Hepatocyte (in vitro differentiated cells): ENCODE measurements around the gene MRM1. TPM values are rescaled to one million over a fixed set of nuclear protein-coding genes. Genes with fewer than 3 reads are reported as not detected.
A peak's percentile ranks its signal among the peaks of the same experiment; 100 is the strongest.

ENCODE experiments used
- DNase-seq: peaks from one replicate; pipeline ENCODE4 v3.0.0-alpha.2; 2016; ENCODE audit warnings: low spot score
- H2AFZ ChIP-seq: fragments of 200-600 bp; sonication (generic); 2 replicates; pipeline ENCODE4 v1.6.0; 2016; ENCODE audit warnings: antibody characterized with exemption, mild to moderate bottlenecking
- H3K27ac ChIP-seq: fragments of 200-600 bp; sonication (generic); 2 replicates; pipeline ENCODE4 v1.5.1; 2016; ENCODE audit warnings: mild to moderate bottlenecking
- H3K27me3 ChIP-seq: fragments of 200-600 bp; sonication (generic); 2 replicates; pipeline ENCODE4 v1.6.1; 2016
- H3K36me3 ChIP-seq: fragments of 200-600 bp; sonication (generic); replicated peaks from 2 replicates; pipeline ENCODE4 v1.5.1; 2016; ENCODE audit warnings: low read depth; ENCODE audit not compliant: insufficient read depth
- H3K4me1 ChIP-seq: fragments of 200-600 bp; sonication (generic); 2 replicates; pipeline ENCODE4 v1.5.1; 2016; ENCODE audit warnings: mild to moderate bottlenecking, moderate library complexity; ENCODE audit not compliant: insufficient read depth
- H3K4me2 ChIP-seq: fragments of 200-600 bp; sonication (generic); 2 replicates; pipeline ENCODE4 v1.6.0; 2016
- H3K4me3 ChIP-seq: fragments of 200-600 bp; sonication (generic); 2 replicates; pipeline ENCODE4 v1.5.1; 2016; ENCODE audit warnings: mild to moderate bottlenecking
- H3K79me2 ChIP-seq: fragments of 200-600 bp; sonication (generic); 2 replicates; pipeline ENCODE4 v1.6.0; 2017; ENCODE audit warnings: mild to moderate bottlenecking
- H3K9me2 ChIP-seq: fragments of 200-600 bp; sonication (generic); replicated peaks from 2 replicates; pipeline ENCODE4 v1.6.0; 2017; ENCODE audit warnings: mild to moderate bottlenecking; ENCODE audit not compliant: insufficient read depth
- H3K9me3 ChIP-seq: fragments of 200-600 bp; sonication (generic); 2 replicates; pipeline ENCODE4 v1.5.1; 2016; ENCODE audit warnings: low read depth, mild to moderate bottlenecking
- H4K20me1 ChIP-seq: fragments of 200-600 bp; sonication (generic); 2 replicates; pipeline ENCODE4 v1.6.0; 2016; ENCODE audit warnings: mild to moderate bottlenecking; ENCODE audit not compliant: insufficient read depth, poor library complexity, severe bottlenecking
- EZH2 ChIP-seq: fragments of 200-600 bp; sonication (generic); IDR thresholded peaks from 2 replicates; pipeline ENCODE4 v1.6.1; 2016; ENCODE audit warnings: antibody characterized with exemption, mild to moderate bottlenecking, borderline replicate concordance
- EZH2phosphoT487 ChIP-seq: fragments of 200-600 bp; sonication (generic); IDR thresholded peaks from one replicate; pipeline ENCODE4 v1.6.1; 2018; ENCODE audit warnings: antibody characterized with exemption, mild to moderate bottlenecking, low read depth, moderate library complexity; ENCODE audit not compliant: unreplicated experiment, severe bottlenecking
- WGBS: methylation state at CpG from one replicate; pipeline ENCODE4 v1.1.6; 2016; ENCODE audit warnings: low lambda C conversion rate; ENCODE audit errors: missing lambda C conversion rate; 5-methylcytosine and 5-hydroxymethylcytosine counted together
- polyA plus RNA-seq: library from polyadenylated mRNA; unstranded; fragments of >200 nt; fragmentation: Nextera tagmentation; extraction: Ambion mirVana; gene quantifications from 2 replicates; pipeline ENCODE4 v1.2.1, GENCODE V29; 2016
- total RNA-seq: library from RNA; depleted of rRNA; stranded (reverse); fragments of >200 nt; gene quantifications from 2 replicates; pipeline ENCODE4 v1.2.3, GENCODE V29; 2014
- TF ChIP-seq, protein P1 (sequence below): fragments of 200-600 bp; sonication (generic); IDR thresholded peaks from 2 replicates; pipeline ENCODE4 v1.5.1; 2016; ENCODE audit warnings: antibody characterized with exemption, mild to moderate bottlenecking; ENCODE audit not compliant: poor library complexity

The MRM1 gene
- total and polyA plus RNA-seq, 2 experiments from 2014 or later, result 4.1 to 5.5 TPM

DNA sequence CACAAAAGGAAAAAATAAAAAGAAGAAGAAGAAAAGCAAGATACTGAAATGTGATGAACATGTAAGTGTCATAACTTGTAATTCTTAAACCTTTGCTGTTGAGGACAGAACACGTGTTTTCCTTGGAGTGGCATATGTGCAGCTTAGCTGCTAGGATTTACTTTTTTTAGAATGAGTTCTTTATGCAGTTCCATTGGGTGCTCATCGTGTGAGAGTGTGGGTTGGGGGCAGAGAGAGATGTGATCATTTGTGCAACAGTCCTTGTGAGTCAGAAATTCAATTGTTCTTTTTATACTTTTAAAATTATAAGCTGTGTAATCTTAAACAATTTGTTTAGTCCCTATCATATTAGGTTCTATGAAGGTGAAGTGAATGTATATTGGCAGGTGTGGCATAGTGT, 15.2 kb upstream of the MRM1 start:
- Histone ChIP-seq H3K79me2 (peaks cover 29% of the 10 kb centered on the region), H2AFZ (no peak overlapping the region), H3K9me3 (no peaks in the 10 kb centered on the region), H3K4me1 (peaks cover 3% of the 10 kb centered on the region), H3K27ac (no peak overlapping the region), H3K36me3 (no peaks in the 10 kb centered on the region), H3K4me3 (no peak overlapping the region), H4K20me1 (no peaks in the 10 kb centered on the region), H3K4me2 (no peak overlapping the region), H3K9me2 (no peaks in the 10 kb centered on the region), H3K27me3 (no peaks in the 10 kb centered on the region)
- no peak for TF ChIP-seq EZH2phosphoT487
- TF ChIP-seq EZH2, result no peak
- TF ChIP-seq, protein P1, sequence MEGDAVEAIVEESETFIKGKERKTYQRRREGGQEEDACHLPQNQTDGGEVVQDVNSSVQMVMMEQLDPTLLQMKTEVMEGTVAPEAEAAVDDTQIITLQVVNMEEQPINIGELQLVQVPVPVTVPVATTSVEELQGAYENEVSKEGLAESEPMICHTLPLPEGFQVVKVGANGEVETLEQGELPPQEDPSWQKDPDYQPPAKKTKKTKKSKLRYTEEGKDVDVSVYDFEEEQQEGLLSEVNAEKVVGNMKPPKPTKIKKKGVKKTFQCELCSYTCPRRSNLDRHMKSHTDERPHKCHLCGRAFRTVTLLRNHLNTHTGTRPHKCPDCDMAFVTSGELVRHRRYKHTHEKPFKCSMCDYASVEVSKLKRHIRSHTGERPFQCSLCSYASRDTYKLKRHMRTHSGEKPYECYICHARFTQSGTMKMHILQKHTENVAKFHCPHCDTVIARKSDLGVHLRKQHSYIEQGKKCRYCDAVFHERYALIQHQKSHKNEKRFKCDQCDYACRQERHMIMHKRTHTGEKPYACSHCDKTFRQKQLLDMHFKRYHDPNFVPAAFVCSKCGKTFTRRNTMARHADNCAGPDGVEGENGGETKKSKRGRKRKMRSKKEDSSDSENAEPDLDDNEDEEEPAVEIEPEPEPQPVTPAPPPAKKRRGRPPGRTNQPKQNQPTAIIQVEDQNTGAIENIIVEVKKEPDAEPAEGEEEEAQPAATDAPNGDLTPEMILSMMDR, result no peak
- DNase-seq, result no peak
- 99% methylated on average over 2 of the region's 2 CpGs for WGBS

DNA sequence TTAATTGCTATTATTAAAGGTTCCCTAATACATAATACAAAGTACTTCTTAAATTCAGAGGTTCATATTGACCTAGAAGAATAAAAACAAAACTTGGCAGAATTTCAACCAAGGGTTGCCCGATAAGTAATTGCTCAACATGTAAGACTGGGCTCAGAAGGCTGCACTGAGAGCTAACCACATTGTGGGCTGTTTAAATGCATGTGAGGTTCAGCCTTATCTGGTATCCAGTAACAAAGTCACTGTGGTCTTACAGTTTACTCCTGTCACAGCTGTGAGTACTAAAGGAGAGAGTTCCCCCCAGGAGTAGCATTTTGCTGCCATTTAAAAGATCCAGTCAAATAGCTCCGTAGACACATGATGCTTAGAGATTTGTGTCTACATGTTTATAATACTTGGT, 11.3 kb upstream of the MRM1 start:
- DNase-seq, result no peak
- Histone ChIP-seq H4K20me1 (no peaks in the 10 kb centered on the region), H3K9me2 (no peaks in the 10 kb centered on the region), H3K4me2 (no peak overlapping the region), H3K36me3 (no peaks in the 10 kb centered on the region), H3K9me3 (no peaks in the 10 kb centered on the region), H3K4me3 (no peak overlapping the region), H3K4me1 (peaks cover 21% of the 10 kb centered on the region), H2AFZ (no peak overlapping the region), H3K27me3 (no peaks in the 10 kb centered on the region), H3K79me2 (peaks cover 32% of the 10 kb centered on the region), H3K27ac (peak overlapping the region; percentile 94)
- WGBS, result 91% methylated on average over 2 of the region's 2 CpGs
- TF ChIP-seq EZH2 (no peak), EZH2phosphoT487 (no peak)
- TF ChIP-seq, protein P1, result no peak

DNA sequence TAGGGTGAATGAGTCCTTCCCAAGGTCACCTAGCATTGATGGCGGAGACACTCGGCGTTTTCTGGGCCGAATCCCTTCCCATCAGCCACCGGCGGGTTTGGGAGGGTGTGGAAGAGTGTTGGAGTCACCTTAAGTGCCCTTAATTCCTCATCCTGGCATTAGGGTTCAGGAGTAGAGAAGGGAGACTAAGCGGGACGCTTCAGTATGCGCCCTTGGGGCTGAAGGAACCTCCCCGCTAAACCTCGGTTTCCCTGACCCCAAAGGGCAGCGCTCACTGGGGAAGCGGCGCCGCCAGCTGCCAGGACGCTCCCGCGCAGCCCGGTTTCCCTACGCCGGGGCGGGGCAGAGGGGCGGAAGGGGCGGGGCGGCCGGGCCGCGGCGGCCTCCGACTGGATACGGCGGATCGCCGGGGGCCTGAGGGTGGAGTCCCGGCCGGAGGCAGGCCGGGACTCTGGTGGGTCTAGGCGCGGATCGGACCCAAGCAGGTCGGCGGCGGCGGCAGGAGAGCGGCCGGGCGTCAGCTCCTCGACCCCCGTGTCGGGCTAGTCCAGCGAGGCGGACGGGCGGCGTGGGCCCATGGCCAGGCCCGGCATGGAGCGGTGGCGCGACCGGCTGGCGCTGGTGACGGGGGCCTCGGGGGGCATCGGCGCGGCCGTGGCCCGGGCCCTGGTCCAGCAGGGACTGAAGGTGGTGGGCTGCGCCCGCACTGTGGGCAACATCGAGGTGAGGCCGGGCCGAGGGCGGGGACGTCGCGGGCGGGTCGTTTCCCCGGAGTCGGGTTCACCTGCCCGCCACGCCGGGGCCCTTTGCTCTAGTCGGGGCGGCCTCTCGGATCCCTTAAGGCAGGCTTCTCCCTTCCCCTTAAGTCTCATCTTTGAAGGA, 9.7 kb upstream of the MRM1 start, which contains the start of gene DHRS11:
Gene DHRS11, plus strand, starts transcription at position 446 of the 882 bp plus-strand sequence. Its CDS starts 131 bp downstream, at position 577.
- Histone ChIP-seq H3K79me2 (peaks cover 33% of the 10 kb centered on the region), H3K4me1 (peaks cover 21% of the 10 kb centered on the region), H3K4me2 (peak within 1 kb of the TSS; percentile 97), H3K27me3 (no peaks in the 10 kb centered on the region), H3K9me3 (no peaks in the 10 kb centered on the region), H3K36me3 (no peaks in the 10 kb centered on the region), H3K9me2 (no peaks in the 10 kb centered on the region), H3K4me3 (peak within 1 kb of the TSS; percentile 89), H2AFZ (peak within 1 kb of the TSS; percentile 75), H4K20me1 (no peaks in the 10 kb centered on the region), H3K27ac (peak within 1 kb of the TSS; percentile 94)
- TF ChIP-seq EZH2phosphoT487 (no peak), EZH2 (no peak)
- TF ChIP-seq, protein P1, result no peak
- DNase-seq, result peak; percentile 92
- 7% methylated on average over 27 of the region's 87 CpGs for WGBS
